GM12878 (cell line): ENCODE results near the gene GNAQ. TPM values are rescaled to one million over a fixed set of nuclear protein-coding genes. Genes with fewer than 3 reads are reported as not detected.

Experiments used
- ASH2L ChIP-seq: fragments of 300-600, 200-600 bp; sonication (generic); IDR thresholded peaks from 2 replicates; pipeline ENCODE4 v1.6.1; 2017; ENCODE audit warnings: low read depth, mild to moderate bottlenecking, borderline replicate concordance
- CBX3 ChIP-seq: fragments of 200-600 bp; sonication (generic); IDR thresholded peaks from 2 replicates; pipeline ENCODE4 v1.6.1; 2016; ENCODE audit warnings: low read depth, borderline replicate concordance
- ESRRA ChIP-seq: IDR thresholded peaks from 2 replicates; pipeline ENCODE4 v1.6.1; 2012; ENCODE audit warnings: mild to moderate bottlenecking, low read length, improper control_type of control experiment
- GATAD2B ChIP-seq: fragments of 450-650 bp; conservative IDR thresholded peaks from 2 replicates; pipeline ENCODE4 v1.6.1; 2017; ENCODE audit warnings: low read depth, mild to moderate bottlenecking, moderate library complexity
- HCFC1 ChIP-seq: fragments of 150-350 bp; IDR thresholded peaks from 2 replicates; pipeline ENCODE4 v1.6.1; 2014; ENCODE audit warnings: low read length
- HDAC2 ChIP-seq: fragments of 200-600 bp; sonication (generic); IDR thresholded peaks from 2 replicates; pipeline ENCODE4 v1.6.1; 2017
- JUNB ChIP-seq: IDR thresholded peaks from 2 replicates; pipeline ENCODE4 v1.6.1; 2016; ENCODE audit warnings: antibody characterized with exemption, mild to moderate bottlenecking
- KDM1A ChIP-seq: fragments of 200-600 bp; sonication (generic); IDR thresholded peaks from 2 replicates; pipeline ENCODE4 v1.6.1; 2016; ENCODE audit warnings: borderline replicate concordance
- NBN ChIP-seq: fragments of 450-650 bp; IDR thresholded peaks from 2 replicates; pipeline ENCODE4 v1.6.1; 2016
- NKRF ChIP-seq: fragments of 450-650 bp; conservative IDR thresholded peaks from 2 replicates; pipeline ENCODE4 v1.6.1; 2017; ENCODE audit warnings: mild to moderate bottlenecking, moderate library complexity
- NR2F1 ChIP-seq: fragments of 450-650 bp; conservative IDR thresholded peaks from 2 replicates; pipeline ENCODE4 v1.6.1; 2017; ENCODE audit warnings: mild to moderate bottlenecking
- RAD21 ChIP-seq: IDR thresholded peaks from 2 replicates; pipeline ENCODE4 v1.6.1; 2011; ENCODE audit warnings: mild to moderate bottlenecking, low read depth, low read length, moderate library complexity; ENCODE audit not compliant: insufficient read depth
- RELA ChIP-seq: fragments of 450-650 bp; IDR thresholded peaks from 2 replicates; pipeline ENCODE4 v1.8.0; 2014; ENCODE audit warnings: borderline replicate concordance; ENCODE audit not compliant: partially characterized antibody
- SREBF1 ChIP-seq: IDR thresholded peaks from 2 replicates; pipeline ENCODE4 v1.6.1; 2012; ENCODE audit warnings: mild to moderate bottlenecking, low read length
- ZNF217 ChIP-seq: fragments of 450-650 bp; IDR thresholded peaks from 2 replicates; pipeline ENCODE4 v1.6.1; 2017; ENCODE audit warnings: antibody characterized with exemption, mild to moderate bottlenecking
- ZNF622 ChIP-seq: fragments of 450-650 bp; IDR thresholded peaks from 2 replicates; pipeline ENCODE4 v1.6.1; 2017; ENCODE audit warnings: mild to moderate bottlenecking, inconsistent platforms
- polyA plus RNA-seq, 11 experiments: library from polyadenylated mRNA; depleted of rRNA in 4 of 11; unstranded in 6 of 11; stranded (reverse) in 5 of 11; fragments of >200 nt; fragmentation: Nextera tagmentation in 4 of 11; fragmentation: Illumina TruSeq in 1 of 11; extraction: Ambion mirVana in 4 of 11; extraction: Trizol in 1 of 11; gene quantifications; 1 replicate in 1 of 11; 2 replicates in 10 of 11; pipeline versions ENCODE4 v1.2.1 to v1.2.3, GENCODE V29; 2011 to 2016; ENCODE audit warnings: inconsistent platforms in 2 of 11, missing spikeins in 2 of 11, low read depth in 1 of 11
- total RNA-seq, 4 experiments: library from RNA; depleted of rRNA in 3 of 4; stranded (reverse); fragments of >200 nt in 3 of 4; fragmentation: Illumina TruSeq in 1 of 4; extraction: Trizol in 1 of 4; gene quantifications; 2 replicates each; pipeline versions ENCODE4 v1.2.1 to v1.2.3, GENCODE V29; 2013 to 2021
- TF ChIP-seq, protein P1 (sequence below): IDR thresholded peaks from 2 replicates; pipeline ENCODE4 v1.6.1; 2011; ENCODE audit warnings: borderline replicate concordance, low read depth, mild to moderate bottlenecking, moderate library complexity, mixed read lengths, low read length; ENCODE audit not compliant: insufficient read depth; ENCODE audit errors: extremely low read length
- TF ChIP-seq, protein P2 (sequence below): fragments of 450-650 bp; IDR thresholded peaks from 2 replicates; pipeline ENCODE4 v1.6.1; 2017; ENCODE audit warnings: mild to moderate bottlenecking, moderate library complexity
- TF ChIP-seq, protein P3 (sequence below): fragments of 450-650 bp; IDR thresholded peaks from 2 replicates; pipeline ENCODE4 v1.6.1; 2017; ENCODE audit warnings: low read depth, mild to moderate bottlenecking, moderate library complexity
- TF ChIP-seq, protein P4 (sequence below): fragments of 450-650 bp; formaldehyde crosslinking; IDR thresholded peaks from 2 replicates; pipeline ENCODE4 v1.5.0; 2022; ENCODE audit warnings: mild to moderate bottlenecking, missing genetic modification characterization

GNAQ gene
- total and polyA plus RNA-seq, 10 of the 15 experiments (the other 5 are each of a cell fraction or from before 2014, with no cell fraction given): 0.15 to 47.2 (median 0.49) TPM

GRCh38 chr9:77981332-77981731 lies 50.3 kb downstream of the GNAQ start (continued):
- TF ChIP-seq, protein P1, sequence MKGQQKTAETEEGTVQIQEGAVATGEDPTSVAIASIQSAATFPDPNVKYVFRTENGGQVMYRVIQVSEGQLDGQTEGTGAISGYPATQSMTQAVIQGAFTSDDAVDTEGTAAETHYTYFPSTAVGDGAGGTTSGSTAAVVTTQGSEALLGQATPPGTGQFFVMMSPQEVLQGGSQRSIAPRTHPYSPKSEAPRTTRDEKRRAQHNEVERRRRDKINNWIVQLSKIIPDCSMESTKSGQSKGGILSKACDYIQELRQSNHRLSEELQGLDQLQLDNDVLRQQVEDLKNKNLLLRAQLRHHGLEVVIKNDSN: no peak
- TF ChIP-seq ZNF622: no peak
- TF ChIP-seq, protein P2, sequence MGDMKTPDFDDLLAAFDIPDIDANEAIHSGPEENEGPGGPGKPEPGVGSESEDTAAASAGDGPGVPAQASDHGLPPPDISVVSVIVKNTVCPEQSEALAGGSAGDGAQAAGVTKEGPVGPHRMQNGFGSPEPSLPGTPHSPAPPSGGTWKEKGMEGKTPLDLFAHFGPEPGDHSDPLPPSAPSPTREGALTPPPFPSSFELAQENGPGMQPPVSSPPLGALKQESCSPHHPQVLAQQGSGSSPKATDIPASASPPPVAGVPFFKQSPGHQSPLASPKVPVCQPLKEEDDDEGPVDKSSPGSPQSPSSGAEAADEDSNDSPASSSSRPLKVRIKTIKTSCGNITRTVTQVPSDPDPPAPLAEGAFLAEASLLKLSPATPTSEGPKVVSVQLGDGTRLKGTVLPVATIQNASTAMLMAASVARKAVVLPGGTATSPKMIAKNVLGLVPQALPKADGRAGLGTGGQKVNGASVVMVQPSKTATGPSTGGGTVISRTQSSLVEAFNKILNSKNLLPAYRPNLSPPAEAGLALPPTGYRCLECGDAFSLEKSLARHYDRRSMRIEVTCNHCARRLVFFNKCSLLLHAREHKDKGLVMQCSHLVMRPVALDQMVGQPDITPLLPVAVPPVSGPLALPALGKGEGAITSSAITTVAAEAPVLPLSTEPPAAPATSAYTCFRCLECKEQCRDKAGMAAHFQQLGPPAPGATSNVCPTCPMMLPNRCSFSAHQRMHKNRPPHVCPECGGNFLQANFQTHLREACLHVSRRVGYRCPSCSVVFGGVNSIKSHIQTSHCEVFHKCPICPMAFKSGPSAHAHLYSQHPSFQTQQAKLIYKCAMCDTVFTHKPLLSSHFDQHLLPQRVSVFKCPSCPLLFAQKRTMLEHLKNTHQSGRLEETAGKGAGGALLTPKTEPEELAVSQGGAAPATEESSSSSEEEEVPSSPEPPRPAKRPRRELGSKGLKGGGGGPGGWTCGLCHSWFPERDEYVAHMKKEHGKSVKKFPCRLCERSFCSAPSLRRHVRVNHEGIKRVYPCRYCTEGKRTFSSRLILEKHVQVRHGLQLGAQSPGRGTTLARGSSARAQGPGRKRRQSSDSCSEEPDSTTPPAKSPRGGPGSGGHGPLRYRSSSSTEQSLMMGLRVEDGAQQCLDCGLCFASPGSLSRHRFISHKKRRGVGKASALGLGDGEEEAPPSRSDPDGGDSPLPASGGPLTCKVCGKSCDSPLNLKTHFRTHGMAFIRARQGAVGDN: peak; percentile 33; the same call in 1 of the 2 replicates
- TF ChIP-seq RELA: no peak
- no peak for TF ChIP-seq HCFC1
- TF ChIP-seq ASH2L: no peak
- TF ChIP-seq NR2F1: peak; percentile 20; the same call in 1 of the 2 replicates
- no peak for TF ChIP-seq SREBF1
- TF ChIP-seq NBN: 0 out of 2 replicates have a peak, but pooled peaks have one; percentile 35
- TF ChIP-seq RAD21: no peak
- no peak for TF ChIP-seq JUNB
- TF ChIP-seq KDM1A: no peak
- no peak for TF ChIP-seq HDAC2
- TF ChIP-seq CBX3: no peak
- TF ChIP-seq, protein P3, sequence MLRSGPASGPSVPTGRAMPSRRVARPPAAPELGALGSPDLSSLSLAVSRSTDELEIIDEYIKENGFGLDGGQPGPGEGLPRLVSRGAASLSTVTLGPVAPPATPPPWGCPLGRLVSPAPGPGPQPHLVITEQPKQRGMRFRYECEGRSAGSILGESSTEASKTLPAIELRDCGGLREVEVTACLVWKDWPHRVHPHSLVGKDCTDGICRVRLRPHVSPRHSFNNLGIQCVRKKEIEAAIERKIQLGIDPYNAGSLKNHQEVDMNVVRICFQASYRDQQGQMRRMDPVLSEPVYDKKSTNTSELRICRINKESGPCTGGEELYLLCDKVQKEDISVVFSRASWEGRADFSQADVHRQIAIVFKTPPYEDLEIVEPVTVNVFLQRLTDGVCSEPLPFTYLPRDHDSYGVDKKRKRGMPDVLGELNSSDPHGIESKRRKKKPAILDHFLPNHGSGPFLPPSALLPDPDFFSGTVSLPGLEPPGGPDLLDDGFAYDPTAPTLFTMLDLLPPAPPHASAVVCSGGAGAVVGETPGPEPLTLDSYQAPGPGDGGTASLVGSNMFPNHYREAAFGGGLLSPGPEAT: peak; percentile 56; the same call in 1 of the 2 replicates
- TF ChIP-seq, protein P4, sequence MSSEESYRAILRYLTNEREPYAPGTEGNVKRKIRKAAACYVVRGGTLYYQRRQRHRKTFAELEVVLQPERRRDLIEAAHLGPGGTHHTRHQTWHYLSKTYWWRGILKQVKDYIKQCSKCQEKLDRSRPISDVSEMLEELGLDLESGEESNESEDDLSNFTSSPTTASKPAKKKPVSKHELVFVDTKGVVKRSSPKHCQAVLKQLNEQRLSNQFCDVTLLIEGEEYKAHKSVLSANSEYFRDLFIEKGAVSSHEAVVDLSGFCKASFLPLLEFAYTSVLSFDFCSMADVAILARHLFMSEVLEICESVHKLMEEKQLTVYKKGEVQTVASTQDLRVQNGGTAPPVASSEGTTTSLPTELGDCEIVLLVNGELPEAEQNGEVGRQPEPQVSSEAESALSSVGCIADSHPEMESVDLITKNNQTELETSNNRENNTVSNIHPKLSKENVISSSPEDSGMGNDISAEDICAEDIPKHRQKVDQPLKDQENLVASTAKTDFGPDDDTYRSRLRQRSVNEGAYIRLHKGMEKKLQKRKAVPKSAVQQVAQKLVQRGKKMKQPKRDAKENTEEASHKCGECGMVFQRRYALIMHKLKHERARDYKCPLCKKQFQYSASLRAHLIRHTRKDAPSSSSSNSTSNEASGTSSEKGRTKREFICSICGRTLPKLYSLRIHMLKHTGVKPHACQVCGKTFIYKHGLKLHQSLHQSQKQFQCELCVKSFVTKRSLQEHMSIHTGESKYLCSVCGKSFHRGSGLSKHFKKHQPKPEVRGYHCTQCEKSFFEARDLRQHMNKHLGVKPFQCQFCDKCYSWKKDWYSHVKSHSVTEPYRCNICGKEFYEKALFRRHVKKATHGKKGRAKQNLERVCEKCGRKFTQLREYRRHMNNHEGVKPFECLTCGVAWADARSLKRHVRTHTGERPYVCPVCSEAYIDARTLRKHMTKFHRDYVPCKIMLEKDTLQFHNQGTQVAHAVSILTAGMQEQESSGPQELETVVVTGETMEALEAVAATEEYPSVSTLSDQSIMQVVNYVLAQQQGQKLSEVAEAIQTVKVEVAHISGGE (CRISPR knock-in tag): no peak
- TF ChIP-seq ESRRA: no peak
- no peak for TF ChIP-seq NKRF
- TF ChIP-seq ZNF217: no peak
- peak; percentile 42; the same call in 1 of the 2 replicates for TF ChIP-seq GATAD2B
